Vagina (tissue), 2 donors: Measurements from ENCODE around the gene CDKN1A.

Source experiments
- POLR2A ChIP-seq, 2 donors: fragments of 450-650 bp; IDR thresholded peaks; one replicate each; pipeline ENCODE4 v1.6.1; 2017; ENCODE audit warnings: antibody characterized with exemption in 2 of 2, mild to moderate bottlenecking in 2 of 2, moderate library complexity in 2 of 2
- TF ChIP-seq, protein P1 (sequence below), 3 experiments: fragments of 450-650 bp in 2 of 3; fragments of 200-600 bp in 1 of 3; sonication (generic) in 1 of 3; IDR thresholded peaks; one replicate each; pipeline ENCODE4 v1.5.1; 2017 to 2019; ENCODE audit warnings: antibody characterized with exemption in 3 of 3, mild to moderate bottlenecking in 2 of 3, moderate library complexity in 2 of 3

DNA sequence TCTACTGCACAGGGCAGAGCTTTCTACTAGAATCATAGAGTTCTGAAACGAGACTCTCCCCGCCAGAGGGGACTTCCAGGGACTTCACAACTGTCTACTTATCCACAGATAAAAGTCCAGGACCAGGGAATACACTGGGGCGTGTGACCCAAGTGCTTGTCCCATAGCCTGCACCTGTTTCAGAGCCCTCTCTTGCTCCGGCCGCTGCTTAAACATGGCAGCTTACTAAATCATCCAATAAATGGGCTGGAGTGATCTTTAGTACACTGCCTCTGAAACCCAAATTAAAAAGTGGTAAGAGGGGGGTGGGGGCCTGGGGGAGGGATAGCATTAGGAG lies 10.2 kb downstream of the CDKN1A start:
- TF ChIP-seq, protein P1, sequence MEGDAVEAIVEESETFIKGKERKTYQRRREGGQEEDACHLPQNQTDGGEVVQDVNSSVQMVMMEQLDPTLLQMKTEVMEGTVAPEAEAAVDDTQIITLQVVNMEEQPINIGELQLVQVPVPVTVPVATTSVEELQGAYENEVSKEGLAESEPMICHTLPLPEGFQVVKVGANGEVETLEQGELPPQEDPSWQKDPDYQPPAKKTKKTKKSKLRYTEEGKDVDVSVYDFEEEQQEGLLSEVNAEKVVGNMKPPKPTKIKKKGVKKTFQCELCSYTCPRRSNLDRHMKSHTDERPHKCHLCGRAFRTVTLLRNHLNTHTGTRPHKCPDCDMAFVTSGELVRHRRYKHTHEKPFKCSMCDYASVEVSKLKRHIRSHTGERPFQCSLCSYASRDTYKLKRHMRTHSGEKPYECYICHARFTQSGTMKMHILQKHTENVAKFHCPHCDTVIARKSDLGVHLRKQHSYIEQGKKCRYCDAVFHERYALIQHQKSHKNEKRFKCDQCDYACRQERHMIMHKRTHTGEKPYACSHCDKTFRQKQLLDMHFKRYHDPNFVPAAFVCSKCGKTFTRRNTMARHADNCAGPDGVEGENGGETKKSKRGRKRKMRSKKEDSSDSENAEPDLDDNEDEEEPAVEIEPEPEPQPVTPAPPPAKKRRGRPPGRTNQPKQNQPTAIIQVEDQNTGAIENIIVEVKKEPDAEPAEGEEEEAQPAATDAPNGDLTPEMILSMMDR (IDR thresholded peaks at IDR 0.05) = no peak
- TF ChIP-seq POLR2A (IDR thresholded peaks at IDR 0.05) = no peak
